Heart left ventricle (tissue), 13 donors: ENCODE results near the gene WNT16.

Experiments
- POLR2A ChIP-seq, 2 donors: fragments of 450-650 bp; IDR thresholded peaks; one replicate each; pipeline ENCODE4 v1.6.1; 2017; ENCODE audit warnings: antibody characterized with exemption in 2 of 2, mild to moderate bottlenecking in 2 of 2, moderate library complexity in 2 of 2
- TF ChIP-seq, protein P1 (sequence below), 12 donors: fragments of 200-600 bp; sonication (generic) in 4 of 12; IDR thresholded peaks; one replicate each; pipeline versions ENCODE4 v1.5.0 to v1.8.0; 2018 to 2022; ENCODE audit warnings: antibody characterized with exemption in 12 of 12, mild to moderate bottlenecking in 5 of 12
- donor health status: ischemic (EF 13 %, LVEDD 7.1; RV severe dilation, severe dysfunction).
- donor health status: DM: no; HTN: yes; CAD: no.
- donor health status: DM: no; HTN: no; CAD: no.
- donor health status: ischemic (EF 25% LVEDD 6.9; RV normal size, moderate dysfunction).
- donor health status: ischemic (EF 25% LVEDD 5.7; RV mildly dilated, moderate dysfunction).
- donor health status: ischemic (EF 35%, LVEDD 5.7; RV mildly dilated, moderate dysfunction).
- donor health status: nonischemic (EF 11% LVEDD 7.7; RV severe dilation, severe dysfunction).
- donor health status: DM: yes; HTN: yes; CAD: no.
- donor health status: PGD.
- donor health status: ischemic (EF 29% LVEDD 5.4; RV normal size, mild dysfunction).
- donor health status: nonischemic (EF 23%, LVEDD 6.1; RV moderate dilation, normal function).

DNA sequence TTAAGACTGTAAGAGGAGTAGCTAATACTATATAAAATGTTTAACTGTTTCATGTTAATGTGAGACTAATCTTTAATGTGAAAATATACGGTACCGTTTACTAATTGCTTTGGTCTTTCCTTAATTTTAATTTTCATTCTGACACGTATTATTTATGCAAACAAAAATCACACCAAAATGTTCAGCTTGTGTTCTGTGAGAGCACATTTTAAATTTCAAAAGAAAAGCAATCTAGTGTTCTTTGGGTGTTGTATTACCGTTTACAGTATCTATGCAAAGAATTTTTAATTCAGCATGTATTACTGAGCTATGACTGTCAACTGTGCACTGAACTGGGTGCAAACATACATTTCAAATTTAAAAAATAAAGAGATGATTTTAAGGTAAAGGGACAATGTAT, 2.2 kb downstream of the WNT16 start:
- TF ChIP-seq, protein P1, sequence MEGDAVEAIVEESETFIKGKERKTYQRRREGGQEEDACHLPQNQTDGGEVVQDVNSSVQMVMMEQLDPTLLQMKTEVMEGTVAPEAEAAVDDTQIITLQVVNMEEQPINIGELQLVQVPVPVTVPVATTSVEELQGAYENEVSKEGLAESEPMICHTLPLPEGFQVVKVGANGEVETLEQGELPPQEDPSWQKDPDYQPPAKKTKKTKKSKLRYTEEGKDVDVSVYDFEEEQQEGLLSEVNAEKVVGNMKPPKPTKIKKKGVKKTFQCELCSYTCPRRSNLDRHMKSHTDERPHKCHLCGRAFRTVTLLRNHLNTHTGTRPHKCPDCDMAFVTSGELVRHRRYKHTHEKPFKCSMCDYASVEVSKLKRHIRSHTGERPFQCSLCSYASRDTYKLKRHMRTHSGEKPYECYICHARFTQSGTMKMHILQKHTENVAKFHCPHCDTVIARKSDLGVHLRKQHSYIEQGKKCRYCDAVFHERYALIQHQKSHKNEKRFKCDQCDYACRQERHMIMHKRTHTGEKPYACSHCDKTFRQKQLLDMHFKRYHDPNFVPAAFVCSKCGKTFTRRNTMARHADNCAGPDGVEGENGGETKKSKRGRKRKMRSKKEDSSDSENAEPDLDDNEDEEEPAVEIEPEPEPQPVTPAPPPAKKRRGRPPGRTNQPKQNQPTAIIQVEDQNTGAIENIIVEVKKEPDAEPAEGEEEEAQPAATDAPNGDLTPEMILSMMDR (IDR thresholded peaks at IDR 0.05), result no peak
- TF ChIP-seq POLR2A (IDR thresholded peaks at IDR 0.05), result no peak
